Esophagus (tissue), 2 donors: ENCODE results near the gene RNF39. TPM values are rescaled to one million over a fixed set of nuclear protein-coding genes. Genes with fewer than 3 reads are reported as not detected.

Source experiments
- H3K27ac ChIP-seq, 2 donors: one replicate each; pipeline ENCODE4 v1.5.1; 2013; ENCODE audit warnings: low read depth in 2 of 2, mild to moderate bottlenecking in 2 of 2, inconsistent platforms in 1 of 2, low read length in 1 of 2, moderate library complexity in 1 of 2
- H3K27me3 ChIP-seq, 2 donors: one replicate each; pipeline ENCODE4 v1.6.1; 2013; ENCODE audit warnings: low read length in 2 of 2, control low read depth in 1 of 2, mild to moderate bottlenecking in 1 of 2; ENCODE audit not compliant: insufficient read depth in 2 of 2, control insufficient read depth in 1 of 2
- H3K36me3 ChIP-seq, 2 donors: one replicate each; pipeline ENCODE4 v1.6.1; 2013; ENCODE audit warnings: low read length in 1 of 2; ENCODE audit not compliant: control insufficient read depth in 2 of 2, insufficient read depth in 2 of 2
- H3K4me1 ChIP-seq, 2 donors: one replicate each; pipeline ENCODE4 v1.6.1; 2013; ENCODE audit warnings: low read length in 1 of 2; ENCODE audit not compliant: control insufficient read depth in 2 of 2, insufficient read depth in 2 of 2
- H3K4me3 ChIP-seq, 2 donors: one replicate each; pipeline ENCODE4 v1.5.1; 2013; ENCODE audit warnings: low read length in 2 of 2, mild to moderate bottlenecking in 2 of 2, low read depth in 1 of 2, moderate library complexity in 1 of 2
- H3K9me3 ChIP-seq, 2 donors: one replicate each; pipeline ENCODE4 v1.6.1; 2013; ENCODE audit warnings: mild to moderate bottlenecking in 2 of 2, low read depth in 1 of 2, low read length in 1 of 2, moderate library complexity in 1 of 2; ENCODE audit not compliant: control insufficient read depth in 2 of 2, insufficient read depth in 1 of 2
- WGBS, 2 donors: extraction: QIAGEN DNeasy Blood & Tissue Kit; methylation state at CpG; one replicate each; pipeline ENCODE4 v1.1.7; 2013; 5-methylcytosine and 5-hydroxymethylcytosine counted together
- polyA plus RNA-seq, 2 donors: library from polyadenylated mRNA; stranded (reverse); fragments of 200-250 nt; gene quantifications; one replicate each; pipeline ENCODE4 v1.2.3, GENCODE V29; 2013
- donor health status: healthy with polysubstance abuse.
- donor health status: Bipolar disorder and iron deficiency.

Gene RNF39
- polyA plus RNA-seq, 2 donors, result 11.8 to 15.6 TPM

DNA sequence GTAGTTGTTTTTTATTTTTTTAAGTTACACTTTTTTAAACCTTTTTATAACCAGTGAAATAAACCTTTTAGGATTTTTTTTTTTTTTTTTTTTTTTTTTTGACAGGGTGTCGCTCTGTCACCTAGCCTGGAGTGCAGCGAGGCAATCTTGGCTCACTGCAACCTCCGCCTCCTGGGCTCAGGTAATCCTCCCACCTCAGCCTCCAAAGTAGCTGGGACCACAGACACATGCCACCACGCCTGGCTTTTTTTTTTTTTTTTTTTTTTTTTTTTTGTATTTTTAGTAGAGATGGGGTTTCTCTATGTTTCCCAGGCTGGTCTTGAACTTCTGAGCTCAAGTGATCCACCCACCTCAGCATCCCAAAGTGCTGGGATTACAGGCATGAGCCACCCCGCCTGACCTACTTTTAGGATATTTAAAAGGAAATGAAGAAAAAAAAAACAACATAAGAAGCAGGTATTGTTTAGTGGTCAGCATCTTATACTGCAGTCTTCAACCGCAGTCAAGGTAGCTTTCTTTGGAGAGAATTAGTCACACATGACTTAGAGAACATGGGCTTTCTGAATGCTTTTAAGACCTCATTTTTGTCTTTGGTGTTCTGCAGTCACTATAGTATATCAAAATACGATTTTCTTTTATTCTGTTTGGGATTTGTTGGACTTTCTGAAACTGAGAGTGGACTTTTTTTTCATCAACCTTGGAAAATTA is 12.9 kb downstream of the RNF39 start:
- Histone ChIP-seq H3K9me3 (no peaks in the 10 kb centered on the region), H3K4me3 (peak overlapping the region in 1 of 2 donors; percentile 98), H3K27me3 (no peaks in the 10 kb centered on the region), H3K4me1 (no peaks in the 10 kb centered on the region), H3K27ac (no peak overlapping the region), H3K36me3 (no peaks in the 10 kb centered on the region)
- WGBS, 2 donors, result 83 to 87% methylated on average over 7 of the region's 7 CpGs

DNA sequence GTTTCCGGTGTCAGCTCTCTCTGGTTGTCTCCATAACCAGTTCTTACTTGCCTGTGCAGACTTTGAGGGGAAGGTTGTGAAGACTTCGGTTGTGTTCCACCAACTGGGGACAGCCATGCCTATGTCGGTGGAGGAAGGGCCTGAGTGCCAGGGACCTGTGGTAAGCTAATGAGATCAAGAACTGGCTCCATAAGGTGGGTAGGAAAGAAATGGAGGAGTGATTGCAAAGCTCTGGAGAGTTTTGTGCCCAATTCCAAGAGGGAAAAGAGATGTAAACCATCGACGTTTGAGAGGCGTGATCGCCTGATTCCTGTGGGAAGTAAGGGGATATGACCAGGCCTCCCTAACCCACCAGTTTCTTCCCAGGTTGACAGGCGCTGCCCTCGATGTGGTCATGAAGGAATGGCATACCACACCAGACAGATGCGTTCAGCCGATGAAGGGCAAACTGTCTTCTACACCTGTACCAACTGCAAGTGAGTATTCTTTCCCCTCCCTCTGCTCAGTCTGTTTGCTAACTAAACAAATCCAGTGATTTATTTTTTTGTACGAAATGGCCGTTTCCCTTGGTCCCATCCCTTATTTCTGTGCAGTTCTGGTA is 13.6 kb downstream of the RNF39 start:
- no peaks in the 10 kb centered on the region for H3K4me1 ChIP-seq
- no peaks in the 10 kb centered on the region for H3K27me3 ChIP-seq
- peak overlapping the region; percentile 92 to 96 for H3K27ac ChIP-seq
- no peaks in the 10 kb centered on the region for H3K36me3 ChIP-seq
- 27 to 45% methylated on average over 13 of the region's 13 CpGs for WGBS, 2 donors
- H3K4me3 ChIP-seq, result peak overlapping the region; percentile 77 to 98
- no peaks in the 10 kb centered on the region for H3K9me3 ChIP-seq

DNA sequence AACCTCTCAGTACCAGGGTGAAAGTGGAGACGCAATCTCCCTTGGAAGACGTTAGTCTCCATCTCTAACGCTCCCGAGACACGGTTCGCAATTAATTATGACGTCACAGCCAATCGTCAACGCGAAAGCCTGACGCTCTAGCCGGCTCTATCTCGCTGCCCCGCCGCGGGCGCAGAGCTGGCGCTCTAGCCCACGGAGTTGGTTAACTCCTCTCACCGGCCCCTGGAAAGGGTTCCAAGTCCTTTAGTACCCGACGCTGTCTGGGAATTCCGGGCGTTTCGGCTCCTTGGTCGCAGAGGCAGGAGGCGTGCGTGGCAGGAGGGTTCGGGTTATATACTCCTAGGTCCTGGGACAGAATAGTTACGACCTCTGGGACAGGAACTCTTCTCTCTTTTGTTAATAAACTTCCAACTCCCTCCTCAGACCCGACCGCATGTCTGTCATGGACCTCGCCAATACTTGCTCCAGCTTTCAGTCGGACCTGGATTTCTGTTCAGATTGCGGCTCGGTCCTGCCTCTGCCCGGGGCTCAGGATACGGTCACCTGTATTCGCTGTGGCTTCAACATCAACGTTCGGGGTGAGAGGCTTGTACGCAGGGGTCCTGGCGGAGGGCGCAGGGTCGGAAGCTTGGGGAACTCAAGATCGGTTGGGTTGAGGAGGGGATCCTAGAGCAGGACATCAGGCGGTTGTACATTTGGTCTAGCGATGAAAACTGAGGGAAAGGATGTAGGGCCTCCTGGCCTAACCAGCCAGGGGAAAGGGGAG is 14.3 kb downstream of the RNF39 start, which contains the start of gene POLR1H:
Gene POLR1H, plus strand, starts transcription at position 174 of the 766 bp plus-strand sequence. Its CDS starts 260 bp downstream, at position 434.
- no peaks in the 10 kb centered on the region for H3K4me1 ChIP-seq
- peak within 1 kb of the TSS; percentile 77 to 98 for H3K4me3 ChIP-seq
- WGBS, 2 donors, result 0 to 1% methylated on average over 48 of the region's 48 CpGs
- H3K27ac ChIP-seq, result peak within 1 kb of the TSS; percentile 92 to 96
- H3K27me3 ChIP-seq, result no peaks in the 10 kb centered on the region
- H3K9me3 ChIP-seq, result no peaks in the 10 kb centered on the region
- H3K36me3 ChIP-seq, result no peaks in the 10 kb centered on the region

DNA sequence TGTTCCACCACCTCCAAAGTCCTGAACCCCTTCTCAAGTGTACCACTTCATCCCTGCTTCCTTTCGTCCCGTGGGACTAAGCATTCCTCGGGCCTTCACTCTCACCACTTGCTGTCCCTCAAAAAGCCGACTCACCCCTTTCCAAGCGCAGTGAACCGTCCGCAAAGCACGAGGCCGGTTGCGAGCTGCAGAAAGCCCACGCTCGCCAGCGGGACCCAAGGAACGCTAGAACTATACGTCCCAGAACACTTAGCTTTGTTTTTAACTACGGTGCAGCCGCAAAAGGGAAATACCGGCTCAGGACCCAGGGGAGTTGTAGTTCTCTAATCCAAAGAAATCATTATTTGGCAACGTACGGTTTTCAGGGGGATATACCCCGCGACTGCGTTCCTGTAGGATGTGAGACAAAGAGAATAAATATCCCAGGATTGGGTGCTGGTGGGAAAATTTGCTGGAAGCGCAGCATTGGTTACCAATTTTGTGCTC is 14.9 kb downstream of the RNF39 start:
- Histone ChIP-seq H3K4me3 (peak overlapping the region; percentile 77 to 98), H3K27me3 (no peaks in the 10 kb centered on the region), H3K4me1 (no peaks in the 10 kb centered on the region), H3K27ac (peak overlapping the region; percentile 92 to 96), H3K9me3 (no peaks in the 10 kb centered on the region), H3K36me3 (peaks cover 0 to under 1% of the 10 kb centered on the region in 2 donors)
- WGBS, 2 donors, result 0% methylated on average over 24 of the region's 24 CpGs

DNA sequence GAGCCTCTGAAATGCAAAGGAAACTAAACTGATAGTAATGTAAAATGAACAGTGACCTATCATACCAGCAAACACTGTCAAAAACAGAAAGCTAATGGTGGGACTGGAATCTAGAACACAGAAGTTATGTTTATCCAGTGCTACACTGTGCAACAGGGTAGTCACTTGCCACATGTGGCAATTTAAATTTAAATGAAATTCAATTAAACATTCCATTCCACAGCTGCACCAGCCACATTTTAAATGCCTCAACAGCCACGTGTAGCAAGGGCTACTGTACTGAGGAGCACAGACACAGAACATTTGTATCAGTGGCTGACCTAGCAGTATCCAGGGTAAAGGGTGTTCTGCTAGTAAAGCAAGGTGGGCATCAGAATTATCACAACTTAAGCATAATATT is 20.1 kb downstream of the RNF39 start:
- Histone ChIP-seq H3K27me3 (no peaks in the 10 kb centered on the region), H3K27ac (no peak overlapping the region), H3K4me1 (no peaks in the 10 kb centered on the region), H3K36me3 (peaks cover 0 to 2% of the 10 kb centered on the region in 2 donors), H3K9me3 (no peaks in the 10 kb centered on the region), H3K4me3 (no peak overlapping the region)
- WGBS, 2 donors, result 59 to 70% methylated on average over 1 of the region's 1 CpG

DNA sequence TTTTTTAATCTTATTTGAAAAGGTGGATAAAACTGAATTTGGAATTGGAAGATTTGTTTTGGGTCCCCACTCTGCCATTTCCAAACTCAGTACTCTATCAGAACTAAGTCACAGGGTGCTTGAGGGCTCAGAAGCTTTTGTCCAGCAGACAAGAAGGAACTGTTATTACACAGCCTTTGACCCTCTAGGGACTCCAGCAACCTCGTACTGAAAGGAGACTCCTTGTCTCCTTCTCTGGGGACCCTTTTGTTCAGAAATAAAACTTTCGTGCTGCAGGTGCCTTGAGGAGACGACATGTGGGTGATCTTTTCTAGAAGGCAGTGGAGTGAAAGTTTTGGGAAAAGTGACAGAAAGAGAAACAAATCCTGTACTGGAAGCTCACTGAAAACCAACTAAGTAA is 21.9 kb downstream of the RNF39 start:
- Histone ChIP-seq H3K27ac (no peak overlapping the region), H3K9me3 (no peaks in the 10 kb centered on the region), H3K27me3 (no peaks in the 10 kb centered on the region), H3K36me3 (peaks cover 0 to 2% of the 10 kb centered on the region in 2 donors), H3K4me1 (no peaks in the 10 kb centered on the region), H3K4me3 (no peak overlapping the region)
- 86 to 87% methylated on average over 3 of the region's 3 CpGs for WGBS, 2 donors

DNA sequence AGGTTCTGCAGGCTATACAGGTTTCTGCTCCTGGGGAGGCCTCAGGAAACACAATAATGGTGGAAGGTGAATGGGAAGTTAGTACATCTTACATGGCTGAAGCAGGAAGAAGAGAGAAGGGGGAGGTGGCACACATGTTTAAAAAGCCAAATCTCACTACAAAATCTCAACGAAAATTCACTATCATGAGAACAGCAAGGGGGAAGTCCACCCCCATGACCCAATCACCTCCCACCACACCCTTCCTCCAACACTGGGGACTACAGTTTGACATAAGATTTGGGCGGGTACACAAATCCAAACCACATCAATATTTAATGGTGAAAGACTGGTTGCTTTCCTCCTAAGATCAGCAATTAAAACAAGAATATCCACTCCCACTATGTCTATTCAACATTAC is 28.3 kb downstream of the RNF39 start:
- Histone ChIP-seq H3K4me3 (no peak overlapping the region), H3K4me1 (no peaks in the 10 kb centered on the region)
- WGBS, 2 donors, result 57 to 76% methylated on average over 2 of the region's 2 CpGs

DNA sequence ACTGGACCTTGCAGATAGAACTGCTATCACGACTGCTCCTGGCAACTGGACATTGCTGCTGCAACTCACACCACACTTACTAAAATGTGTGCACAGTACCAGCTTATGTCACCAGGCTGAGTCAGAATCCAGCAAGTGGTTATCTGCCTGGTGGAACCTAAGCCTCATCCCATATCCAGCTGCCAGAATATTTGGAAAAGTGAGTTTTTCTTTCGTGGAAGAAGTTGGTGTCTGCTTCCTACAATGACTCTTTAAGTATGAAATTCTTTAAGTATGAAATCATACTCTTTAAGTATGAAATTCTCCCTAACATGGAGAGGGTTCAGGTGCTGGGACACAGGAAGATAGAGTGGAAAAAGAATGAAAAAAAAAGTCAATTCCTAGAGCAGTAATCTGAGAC is 30.9 kb downstream of the RNF39 start:
- H3K36me3 ChIP-seq, result no peaks in the 10 kb centered on the region
- H3K4me3 ChIP-seq, result no peak overlapping the region
- WGBS, 2 donors, result 75 to 77% methylated on average over 2 of the region's 2 CpGs
- no peaks in the 10 kb centered on the region for H3K9me3 ChIP-seq
- H3K4me1 ChIP-seq, result no peaks in the 10 kb centered on the region
- no peak overlapping the region for H3K27ac ChIP-seq
- H3K27me3 ChIP-seq, result no peaks in the 10 kb centered on the region

More for the DNA sequence above, 28.3 kb downstream of the RNF39 start:
- no peaks in the 10 kb centered on the region for H3K36me3 ChIP-seq
- H3K9me3 ChIP-seq, result no peaks in the 10 kb centered on the region
- H3K27ac ChIP-seq, result no peak overlapping the region
- no peaks in the 10 kb centered on the region for H3K27me3 ChIP-seq

DNA sequence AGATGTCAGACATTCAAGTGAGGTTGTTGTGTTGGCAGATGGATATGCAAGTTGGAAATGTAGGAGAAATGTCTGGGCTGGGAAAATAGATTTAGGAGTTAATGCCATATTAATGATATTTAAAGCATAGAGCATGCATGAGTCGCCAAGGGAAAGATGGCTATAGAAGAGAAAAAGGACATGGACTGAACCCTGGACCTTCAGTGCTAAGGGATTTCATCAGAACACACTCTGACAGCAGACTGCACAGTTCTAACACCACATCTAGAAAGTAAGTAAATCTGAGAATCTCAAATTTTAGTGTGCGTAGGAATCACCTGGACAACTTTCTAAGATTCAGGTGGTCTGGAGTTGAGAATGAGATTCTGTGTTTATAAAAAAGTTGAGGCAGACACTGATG is 31.8 kb downstream of the RNF39 start:
- no peaks in the 10 kb centered on the region for H3K36me3 ChIP-seq

More for the DNA sequence above, 31.8 kb downstream of the RNF39 start:
- Histone ChIP-seq H3K4me3 (no peak overlapping the region), H3K4me1 (no peaks in the 10 kb centered on the region), H3K27me3 (no peaks in the 10 kb centered on the region), H3K27ac (no peak overlapping the region), H3K9me3 (no peaks in the 10 kb centered on the region)
- WGBS, 2 donors, result 94 to 97% methylated on average over 2 of the region's 2 CpGs
